Measurements from ENCODE around the gene AP1B1.

AP1B1 gene

GRCh38 chr22:29386708-29387107 lies 1.7 kb downstream of the AP1B1 start:
- no peak for TF ChIP-seq CTCF (IDR thresholded peaks at IDR 0.05; ENCODE audit: control insufficient read depth, insufficient read depth, low read depth, low read length, missing control alignments)
- no peak overlapping the region for H3K4me3 ChIP-seq (ENCODE audit: control insufficient read depth, low read depth, low read length)
- DNase-seq (ENCODE audit: low read depth) = no peak

- DNase-seq (ENCODE audit: low read depth) = no peak
- TF ChIP-seq CTCF (IDR thresholded peaks at IDR 0.05; ENCODE audit: control insufficient read depth, insufficient read depth, low read depth, low read length, missing control alignments) = no peak
- H3K4me3 ChIP-seq (ENCODE audit: control insufficient read depth, low read depth, low read length) = no peak overlapping the region
Observed at GRCh38 chr22:29385748-29386147, 2.6 kb downstream of the AP1B1 start.

GRCh38 chr22:29385151-29385704 lies 3.1 kb downstream of the AP1B1 start:
- H3K4me3 ChIP-seq (ENCODE audit: control insufficient read depth, low read depth, low read length) = no peak overlapping the region
- DNase-seq (ENCODE audit: low read depth) = no peak
- no peak for TF ChIP-seq CTCF (IDR thresholded peaks at IDR 0.05; ENCODE audit: control insufficient read depth, insufficient read depth, low read depth, low read length, missing control alignments)

- TF ChIP-seq CTCF (IDR thresholded peaks at IDR 0.05; ENCODE audit: control insufficient read depth, insufficient read depth, low read depth, low read length, missing control alignments) = no peak
- no peak overlapping the region for H3K4me3 ChIP-seq (ENCODE audit: control insufficient read depth, low read depth, low read length)
- no peak for DNase-seq (ENCODE audit: low read depth)
Observed at GRCh38 chr22:29383740-29384139, 4.6 kb downstream of the AP1B1 start.

GRCh38 chr22:29382580-29383302 lies 5.6 kb downstream of the AP1B1 start:
- DNase-seq (ENCODE audit: low read depth) = no peak
- H3K4me3 ChIP-seq (ENCODE audit: control insufficient read depth, low read depth, low read length) = no peak overlapping the region
- no peak for TF ChIP-seq CTCF (IDR thresholded peaks at IDR 0.05; ENCODE audit: control insufficient read depth, insufficient read depth, low read depth, low read length, missing control alignments)

- DNase-seq (ENCODE audit: low read depth) = no peak
- no peak for TF ChIP-seq CTCF (IDR thresholded peaks at IDR 0.05; ENCODE audit: control insufficient read depth, insufficient read depth, low read depth, low read length, missing control alignments)
Observed at GRCh38 chr22:29380856-29381255, 7.5 kb downstream of the AP1B1 start.

More at GRCh38 chr22:29380856-29381255, 7.5 kb downstream of the AP1B1 start:
- no peak overlapping the region for H3K4me3 ChIP-seq (ENCODE audit: control insufficient read depth, low read depth, low read length)

Measured in AG09309 (cell line).